ENCODE results near the gene STK32B.

The STK32B gene

DNA sequence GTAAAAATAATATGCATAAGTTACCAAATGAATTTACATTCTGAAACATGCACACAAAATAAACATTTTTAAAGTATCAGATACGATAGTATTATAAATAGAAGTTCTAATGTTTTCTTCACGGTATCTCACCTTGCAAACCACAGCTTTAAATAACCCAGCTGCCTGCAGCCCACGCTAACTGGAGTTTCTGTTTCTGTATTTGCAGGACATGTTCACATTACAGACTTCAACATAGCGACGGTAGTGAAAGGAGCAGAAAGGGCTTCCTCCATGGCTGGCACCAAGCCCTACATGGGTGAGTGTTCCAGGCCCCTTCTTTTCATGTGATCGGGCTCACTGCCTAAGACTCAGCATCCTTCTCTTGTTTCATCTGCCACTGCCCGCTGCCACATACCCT is 365.4 kb downstream of the STK32B start:
- Histone ChIP-seq H3K27ac (no peak overlapping the region), H3K9me3 (peaks cover 5% of the 10 kb centered on the region), H3K36me3 (no peaks in the 10 kb centered on the region), H3K27me3 (no peaks in the 10 kb centered on the region), H3K4me3 (ENCODE audit: low read depth in 1 of 2, low read length in 1 of 2) (no peak overlapping the region), H3K4me1 (ENCODE audit: control insufficient read depth in 1 of 2, insufficient read depth in 1 of 2, low read depth in 1 of 2, low read length in 1 of 2) (no peaks in the 10 kb centered on the region)
- TF ChIP-seq, protein P1, sequence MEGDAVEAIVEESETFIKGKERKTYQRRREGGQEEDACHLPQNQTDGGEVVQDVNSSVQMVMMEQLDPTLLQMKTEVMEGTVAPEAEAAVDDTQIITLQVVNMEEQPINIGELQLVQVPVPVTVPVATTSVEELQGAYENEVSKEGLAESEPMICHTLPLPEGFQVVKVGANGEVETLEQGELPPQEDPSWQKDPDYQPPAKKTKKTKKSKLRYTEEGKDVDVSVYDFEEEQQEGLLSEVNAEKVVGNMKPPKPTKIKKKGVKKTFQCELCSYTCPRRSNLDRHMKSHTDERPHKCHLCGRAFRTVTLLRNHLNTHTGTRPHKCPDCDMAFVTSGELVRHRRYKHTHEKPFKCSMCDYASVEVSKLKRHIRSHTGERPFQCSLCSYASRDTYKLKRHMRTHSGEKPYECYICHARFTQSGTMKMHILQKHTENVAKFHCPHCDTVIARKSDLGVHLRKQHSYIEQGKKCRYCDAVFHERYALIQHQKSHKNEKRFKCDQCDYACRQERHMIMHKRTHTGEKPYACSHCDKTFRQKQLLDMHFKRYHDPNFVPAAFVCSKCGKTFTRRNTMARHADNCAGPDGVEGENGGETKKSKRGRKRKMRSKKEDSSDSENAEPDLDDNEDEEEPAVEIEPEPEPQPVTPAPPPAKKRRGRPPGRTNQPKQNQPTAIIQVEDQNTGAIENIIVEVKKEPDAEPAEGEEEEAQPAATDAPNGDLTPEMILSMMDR (IDR thresholded peaks at IDR 0.05) = no peak

DNA sequence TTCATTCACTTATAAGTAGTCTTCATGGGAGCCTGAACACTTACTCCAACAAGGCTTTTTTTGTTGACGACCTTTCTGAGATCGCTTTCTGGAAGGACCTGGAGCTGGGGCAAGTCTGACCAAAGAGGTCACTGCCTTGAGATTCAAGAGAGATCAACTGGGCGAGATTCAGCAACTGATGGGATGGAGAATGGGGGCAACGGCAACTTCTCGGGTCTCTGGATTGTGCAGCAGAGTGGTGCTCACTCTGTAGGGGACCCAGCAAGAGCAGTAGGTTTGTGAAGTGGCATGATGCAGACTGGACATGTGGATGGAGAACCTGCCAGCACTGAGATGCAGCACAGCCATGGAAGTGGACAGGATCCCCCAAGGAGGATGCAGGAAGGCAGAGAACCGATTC is 369.0 kb downstream of the STK32B start:
- H3K4me1 ChIP-seq (ENCODE audit: control insufficient read depth in 1 of 2, insufficient read depth in 1 of 2, low read depth in 1 of 2, low read length in 1 of 2) = no peaks in the 10 kb centered on the region
- H3K27me3 ChIP-seq = no peaks in the 10 kb centered on the region
- TF ChIP-seq, protein P1 (IDR thresholded peaks at IDR 0.05) = no peak
- H3K9me3 ChIP-seq = peaks cover 5% of the 10 kb centered on the region
- H3K27ac ChIP-seq = no peak overlapping the region
- H3K4me3 ChIP-seq (ENCODE audit: low read depth in 1 of 2, low read length in 1 of 2) = no peak overlapping the region
- H3K36me3 ChIP-seq = no peaks in the 10 kb centered on the region

DNA sequence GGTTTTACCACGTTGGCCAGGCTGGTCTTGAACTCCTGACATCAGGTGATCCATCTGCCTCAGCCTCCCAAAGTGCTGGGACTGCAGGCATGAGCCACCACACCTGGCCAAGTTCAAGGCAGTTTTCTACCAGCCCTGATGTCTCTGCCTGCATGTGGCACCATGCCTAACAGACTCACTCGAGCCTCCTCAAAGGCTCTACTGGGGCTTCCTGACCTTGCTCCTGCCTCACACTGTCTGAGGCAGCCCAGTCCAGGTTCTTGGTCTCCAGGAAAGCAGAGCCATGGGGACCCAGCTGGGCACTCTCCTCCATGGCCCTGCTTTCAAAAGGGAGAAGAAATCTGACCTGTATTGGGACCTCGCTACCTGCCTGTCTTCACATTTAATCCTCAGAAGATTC is 370.1 kb downstream of the STK32B start:
- no peak overlapping the region for H3K27ac ChIP-seq
- TF ChIP-seq, protein P1 (IDR thresholded peaks at IDR 0.05) = no peak
- H3K27me3 ChIP-seq = no peaks in the 10 kb centered on the region
- no peak overlapping the region for H3K4me3 ChIP-seq (ENCODE audit: low read depth in 1 of 2, low read length in 1 of 2)
- peaks cover 5% of the 10 kb centered on the region for H3K9me3 ChIP-seq
- H3K4me1 ChIP-seq (ENCODE audit: control insufficient read depth in 1 of 2, insufficient read depth in 1 of 2, low read depth in 1 of 2, low read length in 1 of 2) = no peaks in the 10 kb centered on the region
- no peaks in the 10 kb centered on the region for H3K36me3 ChIP-seq

DNA sequence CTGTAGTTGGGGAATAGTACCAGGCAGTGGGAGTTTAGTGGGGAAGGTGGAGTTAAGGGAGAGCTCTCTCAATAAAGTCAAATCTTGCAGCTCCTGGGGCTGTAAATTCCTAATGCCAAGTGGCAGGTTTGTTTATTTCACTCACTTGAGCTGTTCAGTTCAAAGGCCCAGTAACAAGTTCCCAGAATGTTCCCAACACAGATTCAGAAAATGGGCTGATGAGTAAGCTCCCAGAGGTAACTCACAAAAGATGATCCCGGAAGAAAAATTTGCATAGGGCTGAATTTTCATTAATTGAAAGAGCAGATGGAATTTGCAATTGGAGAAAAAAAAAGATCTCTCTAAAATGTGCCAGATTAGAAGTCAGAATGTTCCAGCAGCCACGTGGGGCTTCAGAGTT is 370.9 kb downstream of the STK32B start:
- peaks cover 5% of the 10 kb centered on the region for H3K9me3 ChIP-seq
- TF ChIP-seq, protein P1 (IDR thresholded peaks at IDR 0.05) = no peak
- H3K36me3 ChIP-seq = no peaks in the 10 kb centered on the region
- H3K27me3 ChIP-seq = no peaks in the 10 kb centered on the region
- H3K4me3 ChIP-seq (ENCODE audit: low read depth in 1 of 2, low read length in 1 of 2) = no peak overlapping the region
- no peak overlapping the region for H3K27ac ChIP-seq
- no peaks in the 10 kb centered on the region for H3K4me1 ChIP-seq (ENCODE audit: control insufficient read depth in 1 of 2, insufficient read depth in 1 of 2, low read depth in 1 of 2, low read length in 1 of 2)

DNA sequence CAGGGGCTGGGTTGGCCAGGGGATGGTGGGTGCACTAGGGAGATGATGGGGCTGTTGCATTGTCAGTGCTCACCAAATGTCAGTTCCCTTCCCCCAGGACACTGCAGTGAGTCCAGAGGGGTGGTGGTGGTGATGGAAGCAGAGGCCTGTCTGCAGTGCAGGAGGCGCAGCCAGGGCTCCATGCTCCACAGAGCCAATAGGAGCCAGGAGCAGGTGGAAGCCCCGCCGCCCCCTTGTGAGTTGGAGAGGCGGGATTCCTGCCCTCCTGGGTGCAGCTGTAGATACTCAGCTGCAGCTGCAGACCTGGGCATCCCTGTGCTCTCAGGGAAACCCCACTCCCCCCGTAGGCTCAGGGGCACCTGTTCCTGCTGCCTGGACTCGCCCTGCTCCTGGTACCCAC is 372.4 kb downstream of the STK32B start:
- no peaks in the 10 kb centered on the region for H3K36me3 ChIP-seq

More for the DNA sequence above, 372.4 kb downstream of the STK32B start:
- Histone ChIP-seq H3K4me1 (ENCODE audit: control insufficient read depth in 1 of 2, insufficient read depth in 1 of 2, low read depth in 1 of 2, low read length in 1 of 2) (no peaks in the 10 kb centered on the region), H3K27ac (no peak overlapping the region), H3K27me3 (no peaks in the 10 kb centered on the region), H3K9me3 (peaks cover 2% of the 10 kb centered on the region), H3K4me3 (ENCODE audit: low read depth in 1 of 2, low read length in 1 of 2) (no peak overlapping the region)
- TF ChIP-seq, protein P1 (IDR thresholded peaks at IDR 0.05) = no peak

Data from neutrophil (primary cell).